NT2/D1 (cell line): Measurements from ENCODE around the gene FRAS1.

Experiments
- SUZ12 ChIP-seq: IDR thresholded peaks from 2 replicates; pipeline ENCODE4 v1.6.1; 2011; ENCODE audit not compliant: insufficient read length, insufficient read depth; ENCODE audit errors: extremely low read depth
- YY1 ChIP-seq: IDR thresholded peaks from 2 replicates; pipeline ENCODE4 v1.6.1; 2011; ENCODE audit not compliant: insufficient read length, insufficient read depth
- ZNF274 ChIP-seq: IDR thresholded peaks from 2 replicates; pipeline ENCODE4 v1.6.1; 2011; ENCODE audit warnings: mild to moderate bottlenecking, low read depth, low read length

- TF ChIP-seq YY1: no peak
- no peak for TF ChIP-seq ZNF274
- TF ChIP-seq SUZ12: no peak
Measured at GRCh38 chr4:78311306-78311705, 254.2 kb downstream of the FRAS1 start.
